ENCODE data around the gene ABCC4.

Gene ABCC4

GRCh38 chr13:95153647-95154412, 147.4 kb downstream of the ABCC4 start:
- DNase-seq, result no peak

- no peak for DNase-seq
Measured at GRCh38 chr13:95151942-95152587, 149.2 kb downstream of the ABCC4 start.

- DNase-seq, result no peak
Measured at GRCh38 chr13:95150555-95150954, 150.7 kb downstream of the ABCC4 start.

GRCh38 chr13:95146486-95146885, 154.8 kb downstream of the ABCC4 start:
- DNase-seq, result no peak

- DNase-seq, result no peak
Measured at GRCh38 chr13:95145587-95145986, 155.7 kb downstream of the ABCC4 start.

- no peak for DNase-seq
Measured at GRCh38 chr13:95140502-95140901, 160.7 kb downstream of the ABCC4 start.

- no peak for DNase-seq
Measured at GRCh38 chr13:95138876-95139585, 162.2 kb downstream of the ABCC4 start.

- no peak for DNase-seq
Measured at GRCh38 chr13:95137096-95137495, 164.2 kb downstream of the ABCC4 start.

- no peak for DNase-seq
Measured at GRCh38 chr13:95136638-95137037, 164.6 kb downstream of the ABCC4 start.

GRCh38 chr13:95133498-95133897, 167.8 kb downstream of the ABCC4 start:
- DNase-seq, result no peak

- DNase-seq, result no peak
Measured at GRCh38 chr13:95129004-95129403, 172.2 kb downstream of the ABCC4 start.

- DNase-seq, result no peak
Measured at GRCh38 chr13:95128045-95128643, 173.1 kb downstream of the ABCC4 start.

- no peak for DNase-seq
Measured at GRCh38 chr13:95124959-95125358, 176.3 kb downstream of the ABCC4 start.

- DNase-seq, result no peak
Measured at GRCh38 chr13:95123726-95124125, 177.5 kb downstream of the ABCC4 start.

- DNase-seq, result no peak
Measured at GRCh38 chr13:95122063-95122462, 179.2 kb downstream of the ABCC4 start.

GRCh38 chr13:95121516-95121915, 179.7 kb downstream of the ABCC4 start:
- no peak for DNase-seq

GRCh38 chr13:95120650-95121049, 180.6 kb downstream of the ABCC4 start:
- DNase-seq, result no peak

GRCh38 chr13:95118541-95119324, 182.5 kb downstream of the ABCC4 start:
- no peak for DNase-seq

GRCh38 chr13:95117092-95117491, 184.2 kb downstream of the ABCC4 start:
- no peak for DNase-seq

- no peak for DNase-seq
Measured at GRCh38 chr13:95115525-95115924, 185.7 kb downstream of the ABCC4 start.

GRCh38 chr13:95113601-95114000, 187.7 kb downstream of the ABCC4 start:
- DNase-seq, result no peak

- no peak for DNase-seq
Measured at GRCh38 chr13:95112883-95113282, 188.4 kb downstream of the ABCC4 start.

GRCh38 chr13:95111608-95112007, 189.6 kb downstream of the ABCC4 start:
- no peak for DNase-seq
